Retinal pigment epithelial cell (primary cell): ENCODE measurements around the gene RNF148.

ENCODE experiments used
- DNase-seq: peaks from one replicate; pipeline ENCODE4 v3.0.0-alpha.2; 2010; ENCODE audit warnings: low read depth
- H3K4me3 ChIP-seq: 2 replicates; pipeline ENCODE4 v1.5.1; 2011; ENCODE audit warnings: mild to moderate bottlenecking, low read length, control low read depth, moderate library complexity
- TF ChIP-seq, protein P1 (sequence below): conservative IDR thresholded peaks from 2 replicates; pipeline ENCODE4 v1.5.1; 2011; ENCODE audit warnings: low read depth, low read length, control low read depth, inconsistent platforms

The RNF148 gene, protein sequence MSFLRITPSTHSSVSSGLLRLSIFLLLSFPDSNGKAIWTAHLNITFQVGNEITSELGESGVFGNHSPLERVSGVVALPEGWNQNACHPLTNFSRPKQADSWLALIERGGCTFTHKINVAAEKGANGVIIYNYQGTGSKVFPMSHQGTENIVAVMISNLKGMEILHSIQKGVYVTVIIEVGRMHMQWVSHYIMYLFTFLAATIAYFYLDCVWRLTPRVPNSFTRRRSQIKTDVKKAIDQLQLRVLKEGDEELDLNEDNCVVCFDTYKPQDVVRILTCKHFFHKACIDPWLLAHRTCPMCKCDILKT

DNA sequence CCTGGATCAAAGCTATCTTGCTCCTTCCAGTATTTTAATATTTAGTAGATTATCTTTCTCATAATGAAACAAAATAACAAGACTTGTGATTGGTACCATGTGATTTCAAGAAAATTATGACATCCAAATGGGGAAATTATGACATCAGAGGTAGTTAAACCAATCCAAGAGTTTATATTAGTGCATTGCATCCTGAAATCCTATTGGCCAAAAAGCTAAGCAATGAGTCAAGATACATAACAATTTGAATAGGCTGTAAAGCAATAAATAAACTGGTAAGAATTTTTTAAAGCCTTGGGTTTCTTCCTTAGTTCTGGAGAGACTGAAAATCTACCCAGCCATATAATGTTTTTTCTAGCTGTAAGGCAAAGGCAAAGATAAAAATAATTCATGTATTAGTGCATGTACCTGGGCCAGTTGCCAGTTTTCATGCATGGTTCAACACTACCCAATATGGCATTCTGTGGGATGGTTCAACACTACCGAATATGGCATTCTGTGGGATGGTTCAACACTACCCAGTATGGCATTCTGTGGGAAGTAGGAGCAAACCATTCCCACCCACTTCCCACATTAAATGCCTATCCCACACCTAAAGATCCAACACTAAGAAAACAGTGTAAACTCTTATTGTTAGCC is at the start of gene RNF148:
TSS of gene RNF148 (minus strand) at position 51 of the 639 bp plus-strand sequence. CDS start 172 bp downstream, outside the sequence.
- TF ChIP-seq, protein P1, sequence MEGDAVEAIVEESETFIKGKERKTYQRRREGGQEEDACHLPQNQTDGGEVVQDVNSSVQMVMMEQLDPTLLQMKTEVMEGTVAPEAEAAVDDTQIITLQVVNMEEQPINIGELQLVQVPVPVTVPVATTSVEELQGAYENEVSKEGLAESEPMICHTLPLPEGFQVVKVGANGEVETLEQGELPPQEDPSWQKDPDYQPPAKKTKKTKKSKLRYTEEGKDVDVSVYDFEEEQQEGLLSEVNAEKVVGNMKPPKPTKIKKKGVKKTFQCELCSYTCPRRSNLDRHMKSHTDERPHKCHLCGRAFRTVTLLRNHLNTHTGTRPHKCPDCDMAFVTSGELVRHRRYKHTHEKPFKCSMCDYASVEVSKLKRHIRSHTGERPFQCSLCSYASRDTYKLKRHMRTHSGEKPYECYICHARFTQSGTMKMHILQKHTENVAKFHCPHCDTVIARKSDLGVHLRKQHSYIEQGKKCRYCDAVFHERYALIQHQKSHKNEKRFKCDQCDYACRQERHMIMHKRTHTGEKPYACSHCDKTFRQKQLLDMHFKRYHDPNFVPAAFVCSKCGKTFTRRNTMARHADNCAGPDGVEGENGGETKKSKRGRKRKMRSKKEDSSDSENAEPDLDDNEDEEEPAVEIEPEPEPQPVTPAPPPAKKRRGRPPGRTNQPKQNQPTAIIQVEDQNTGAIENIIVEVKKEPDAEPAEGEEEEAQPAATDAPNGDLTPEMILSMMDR = no peak
- DNase-seq = no peak
- H3K4me3 ChIP-seq = no peak within 1 kb of the TSS

DNA sequence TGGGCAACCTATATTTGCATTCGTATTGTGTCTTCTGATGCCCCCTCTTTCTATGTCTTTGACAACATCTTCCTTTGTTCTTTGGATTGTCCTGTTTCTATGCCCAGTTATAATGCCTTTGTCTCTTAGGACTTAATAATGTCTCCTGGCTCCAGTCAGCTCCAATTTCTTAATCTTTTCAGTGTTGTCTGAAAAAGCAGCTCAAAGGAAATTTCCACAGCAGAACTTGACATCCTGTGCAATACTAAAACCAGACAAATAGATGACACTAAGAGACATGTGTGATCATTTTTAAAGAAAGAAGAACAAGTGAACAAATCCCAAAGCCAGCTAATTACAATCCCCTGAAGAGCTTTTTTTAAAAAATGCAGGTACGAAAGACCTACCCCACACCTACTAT is 47.7 kb upstream of the RNF148 start:
- TF ChIP-seq, protein P1 = no peak
- no peak for DNase-seq
- H3K4me3 ChIP-seq = no peak overlapping the region

DNA sequence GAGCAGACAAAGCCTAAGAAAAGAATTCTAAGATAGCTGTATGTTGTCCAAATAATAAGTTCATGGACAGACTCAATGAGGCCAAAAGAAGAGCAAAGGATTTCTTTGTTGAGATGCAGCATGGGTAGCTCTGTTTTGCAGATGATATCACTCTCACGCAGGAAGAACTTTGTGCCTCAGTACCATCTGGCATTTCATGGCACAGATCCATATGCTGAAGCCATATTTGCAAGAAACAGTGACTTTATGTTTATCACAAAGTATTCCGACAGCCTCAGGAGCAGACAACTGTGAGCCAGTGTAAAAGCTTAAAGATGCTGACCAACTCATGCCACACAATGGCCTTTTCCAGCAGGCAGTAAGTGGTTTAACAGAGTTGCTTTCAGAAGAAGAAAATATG is 45.5 kb upstream of the RNF148 start:
- TF ChIP-seq, protein P1 = no peak
- H3K4me3 ChIP-seq = no peak overlapping the region
- no peak for DNase-seq

DNA sequence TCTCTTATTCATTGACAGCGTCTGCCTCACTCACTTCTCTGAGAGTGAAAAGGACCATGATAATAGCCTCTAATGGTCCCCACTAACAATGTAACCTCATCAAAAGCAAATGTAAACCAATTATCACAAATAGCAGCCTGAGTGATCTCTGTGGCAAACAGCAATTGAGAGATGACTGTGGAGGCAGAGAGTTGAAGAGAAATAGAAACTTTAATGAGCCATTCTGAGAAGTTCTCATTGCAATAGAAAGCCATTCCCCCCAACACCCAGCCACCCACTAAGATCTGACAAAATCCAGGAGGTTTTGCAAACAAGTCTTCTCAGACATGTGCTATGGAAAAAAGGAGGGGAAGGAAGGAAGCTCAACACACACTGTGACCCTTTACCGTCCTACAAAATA is 44.2 kb upstream of the RNF148 start:
- DNase-seq = no peak
- TF ChIP-seq, protein P1 = no peak
- no peak overlapping the region for H3K4me3 ChIP-seq

DNA sequence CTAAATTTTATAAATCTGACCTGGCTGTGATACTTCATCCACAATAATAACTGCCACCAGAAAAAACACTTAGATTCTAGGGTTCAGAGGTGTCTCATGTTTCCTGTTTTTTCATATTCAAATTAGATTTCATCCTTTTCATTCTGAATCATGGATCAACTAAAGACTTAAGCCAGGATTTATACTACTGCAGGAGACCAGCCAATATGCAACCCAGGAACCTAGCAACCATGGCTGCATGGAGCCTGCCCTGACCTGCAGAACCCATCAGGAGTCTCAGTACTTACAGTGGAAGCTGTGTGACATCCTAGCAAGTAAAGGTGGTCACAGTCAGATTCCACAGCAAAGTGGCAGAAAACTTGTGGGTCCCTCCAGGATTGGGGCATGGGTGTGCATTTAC is 40.5 kb upstream of the RNF148 start:
- DNase-seq = no peak
- TF ChIP-seq, protein P1 = no peak
- no peak overlapping the region for H3K4me3 ChIP-seq

DNA sequence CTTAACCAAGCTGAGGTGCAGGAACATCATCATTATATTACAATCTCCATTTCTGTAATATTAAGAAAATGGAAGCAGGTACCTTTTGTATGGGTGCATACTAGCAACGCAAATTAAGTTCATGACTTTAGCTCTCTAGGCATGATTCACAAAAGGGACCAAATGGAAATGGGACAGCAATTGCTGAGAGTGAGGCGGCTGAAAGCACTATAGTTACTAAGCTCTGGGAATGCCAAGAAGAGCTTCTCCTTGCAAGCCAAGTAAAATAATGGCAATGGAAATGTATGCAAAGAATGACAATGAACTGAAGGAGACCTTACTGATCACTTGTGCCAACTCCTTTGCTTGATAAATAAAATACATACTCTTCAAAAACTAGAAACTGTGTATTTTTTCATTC is 36.2 kb upstream of the RNF148 start:
- DNase-seq = no peak
- no peak overlapping the region for H3K4me3 ChIP-seq
- TF ChIP-seq, protein P1 = no peak

DNA sequence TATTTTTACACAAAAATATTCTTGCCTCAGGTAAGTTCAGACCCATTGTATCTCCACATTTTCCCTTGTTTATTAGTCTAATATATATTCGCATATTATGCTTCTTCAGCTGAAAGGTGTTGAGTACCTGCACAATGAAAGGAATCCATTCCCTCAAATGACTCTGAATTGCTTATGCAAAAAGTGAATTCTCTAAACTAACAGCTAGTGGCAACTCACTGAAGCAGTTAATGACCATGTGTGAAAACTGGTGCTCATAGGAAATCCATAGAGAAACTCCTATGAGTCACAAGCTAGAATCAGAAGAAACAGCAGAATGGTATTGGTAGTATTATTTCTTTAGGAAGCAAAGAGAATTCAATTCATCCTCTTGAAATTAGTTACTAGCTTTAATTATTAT is 33.5 kb upstream of the RNF148 start:
- TF ChIP-seq, protein P1 = no peak
- DNase-seq = peak; percentile 42
- H3K4me3 ChIP-seq = no peak overlapping the region
